GM12875 (cell line): Measurements from ENCODE around the gene TMED1.
A peak's percentile ranks its signal among the peaks of the same experiment; 100 is the strongest.
"Not testable (repeated sequence)": the region's sequence is repeated elsewhere in the genome, so short reads cannot be mapped to it uniquely, and the experiment has no call there.

Source experiments
- H3K4me3 ChIP-seq: one replicate; pipeline ENCODE4 v1.5.1; 2011; ENCODE audit warnings: low read depth, low read length, control low read depth
- TF ChIP-seq, protein P1 (sequence below): IDR thresholded peaks from 2 replicates; pipeline ENCODE4 v1.5.1; 2011; ENCODE audit warnings: low read depth, mild to moderate bottlenecking, control low read depth, inconsistent platforms, low read length, moderate library complexity, borderline replicate concordance; ENCODE audit not compliant: insufficient read depth

TMED1 gene

DNA sequence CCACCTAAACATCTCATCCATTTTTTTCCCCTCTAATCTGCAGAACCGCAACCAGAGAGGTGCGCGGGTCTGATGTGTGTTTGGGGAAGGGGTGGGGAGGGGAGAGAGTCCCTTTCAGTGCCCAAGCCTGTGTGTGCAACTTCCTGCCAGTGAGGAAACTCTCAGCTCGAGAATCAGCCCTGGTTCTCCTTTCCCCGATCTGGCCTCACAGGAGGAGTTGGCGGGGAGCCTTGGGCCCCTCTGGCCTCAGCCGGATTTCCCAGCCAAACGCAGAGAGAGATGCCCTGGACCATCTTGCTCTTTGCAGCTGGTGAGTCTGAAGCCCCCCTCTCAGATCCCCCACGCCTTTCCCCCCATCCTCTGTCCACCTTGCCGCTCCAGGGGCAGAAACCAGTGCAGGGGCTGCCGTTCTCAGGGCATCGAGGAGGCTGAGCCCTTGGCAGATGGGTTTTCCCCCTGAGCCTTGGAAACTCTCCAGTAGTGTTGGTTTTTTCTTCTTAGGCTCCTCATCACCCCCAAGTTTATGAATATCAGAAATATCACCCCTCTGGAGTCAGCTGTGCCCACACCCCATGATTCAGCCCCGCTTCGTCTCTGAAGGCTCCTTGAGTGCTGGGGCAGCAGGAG lies 12.3 kb upstream of the TMED1 start, which contains the start of gene C19orf38:
TSS of gene C19orf38 (plus strand) at position 186 of the 627 bp plus-strand sequence. CDS start at position 280, 94 bp downstream.
- TF ChIP-seq, protein P1, sequence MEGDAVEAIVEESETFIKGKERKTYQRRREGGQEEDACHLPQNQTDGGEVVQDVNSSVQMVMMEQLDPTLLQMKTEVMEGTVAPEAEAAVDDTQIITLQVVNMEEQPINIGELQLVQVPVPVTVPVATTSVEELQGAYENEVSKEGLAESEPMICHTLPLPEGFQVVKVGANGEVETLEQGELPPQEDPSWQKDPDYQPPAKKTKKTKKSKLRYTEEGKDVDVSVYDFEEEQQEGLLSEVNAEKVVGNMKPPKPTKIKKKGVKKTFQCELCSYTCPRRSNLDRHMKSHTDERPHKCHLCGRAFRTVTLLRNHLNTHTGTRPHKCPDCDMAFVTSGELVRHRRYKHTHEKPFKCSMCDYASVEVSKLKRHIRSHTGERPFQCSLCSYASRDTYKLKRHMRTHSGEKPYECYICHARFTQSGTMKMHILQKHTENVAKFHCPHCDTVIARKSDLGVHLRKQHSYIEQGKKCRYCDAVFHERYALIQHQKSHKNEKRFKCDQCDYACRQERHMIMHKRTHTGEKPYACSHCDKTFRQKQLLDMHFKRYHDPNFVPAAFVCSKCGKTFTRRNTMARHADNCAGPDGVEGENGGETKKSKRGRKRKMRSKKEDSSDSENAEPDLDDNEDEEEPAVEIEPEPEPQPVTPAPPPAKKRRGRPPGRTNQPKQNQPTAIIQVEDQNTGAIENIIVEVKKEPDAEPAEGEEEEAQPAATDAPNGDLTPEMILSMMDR: no peak
- peak within 1 kb of the TSS; percentile 41 for H3K4me3 ChIP-seq

DNA sequence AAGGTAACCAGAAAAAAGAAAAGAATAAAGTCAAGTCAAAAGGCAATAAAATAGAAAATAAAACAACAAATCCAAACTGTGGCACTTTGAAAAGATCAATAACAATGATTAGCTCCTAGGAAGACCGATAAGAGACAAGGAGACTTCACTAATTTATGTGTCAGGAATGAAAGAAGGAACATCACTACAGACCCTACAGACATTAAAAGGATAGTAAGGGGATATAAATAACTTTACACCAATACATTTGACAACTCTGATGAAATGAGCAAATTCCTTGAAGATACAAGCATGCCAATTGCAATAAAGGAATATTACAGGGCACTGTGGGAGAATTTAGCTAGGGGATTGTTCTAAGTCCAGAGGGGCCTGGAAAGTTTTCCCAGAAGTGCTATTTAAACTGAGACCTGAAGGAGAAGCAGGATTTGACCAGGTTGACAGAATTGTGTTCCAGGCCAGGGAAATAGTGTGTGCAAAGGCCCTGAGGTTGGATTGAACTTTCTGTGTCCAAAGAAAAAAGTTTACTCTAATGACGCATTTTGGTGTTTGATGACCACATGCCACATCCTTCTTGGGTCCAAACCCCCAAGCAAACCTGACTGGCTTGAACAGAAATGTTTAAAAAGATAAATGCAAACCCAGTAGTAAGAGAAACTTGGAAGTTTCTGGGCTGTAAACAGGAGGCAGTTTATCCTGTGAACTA lies 10.6 kb upstream of the TMED1 start:
- TF ChIP-seq, protein P1: no peak
- no peak overlapping the region for H3K4me3 ChIP-seq

DNA sequence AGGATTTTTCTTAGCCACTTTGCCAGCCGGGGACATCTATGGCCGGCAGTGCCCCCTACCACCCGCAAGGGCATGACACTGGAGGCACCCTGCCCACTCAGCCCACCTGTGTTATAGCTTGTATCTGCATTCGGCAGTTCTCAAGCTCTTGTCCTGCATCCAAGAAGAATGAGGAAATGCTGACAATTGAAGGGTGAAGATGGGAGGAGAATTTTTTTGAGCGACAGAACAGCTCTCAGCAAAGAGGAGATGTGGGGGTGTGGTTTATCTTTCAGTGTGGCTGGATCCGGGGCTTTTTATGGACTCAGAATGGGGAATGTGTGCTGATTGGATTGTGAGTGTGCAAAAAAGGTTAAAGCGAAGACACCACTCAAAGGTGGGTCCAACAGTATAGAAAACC lies 6.8 kb upstream of the TMED1 start:
- TF ChIP-seq, protein P1: no peak
- H3K4me3 ChIP-seq: no peak overlapping the region

DNA sequence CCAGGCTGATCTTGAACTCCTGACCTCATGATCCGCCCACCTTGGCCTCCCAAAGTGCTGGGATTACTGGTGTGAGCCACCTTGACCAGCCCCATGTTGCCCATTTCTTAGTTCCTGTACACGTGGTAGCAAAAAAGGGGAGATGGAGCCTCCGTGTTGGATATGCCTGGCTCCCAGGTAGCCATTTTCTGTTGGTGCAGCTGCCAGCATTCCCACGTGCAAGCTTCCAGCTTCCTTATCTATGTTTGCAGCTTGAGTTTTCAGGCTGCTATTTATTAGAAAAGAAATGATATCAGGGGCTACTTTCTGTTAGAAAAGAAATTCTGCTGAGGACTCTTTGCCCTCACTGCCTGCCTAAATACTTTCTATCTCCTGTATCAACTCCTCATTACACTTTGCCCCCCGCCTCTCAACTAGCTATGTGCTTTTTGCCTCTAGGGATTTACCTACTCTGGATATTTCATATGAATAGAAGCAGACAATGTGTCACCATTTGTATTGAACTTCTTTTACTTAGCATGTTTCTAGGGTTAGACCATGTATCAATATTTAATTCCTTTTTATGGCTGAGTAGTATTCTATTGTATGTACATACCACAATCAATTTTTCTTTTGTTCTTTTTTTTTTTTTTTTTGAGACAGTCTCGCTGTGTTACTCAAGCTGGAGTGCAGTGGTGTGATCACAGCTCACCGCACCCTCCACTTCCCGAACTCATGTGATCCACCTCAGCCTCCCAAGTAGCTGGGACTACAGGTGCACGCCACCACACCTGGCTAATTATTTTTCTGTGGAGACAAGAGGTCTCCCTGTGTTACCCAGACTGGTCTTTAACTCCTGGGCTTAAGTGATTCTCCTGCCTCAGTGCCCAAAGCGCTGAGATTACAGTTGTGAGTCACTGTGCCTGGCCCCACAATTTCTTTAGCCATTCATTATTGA lies 3.4 kb upstream of the TMED1 start:
- TF ChIP-seq, protein P1: no peak
- H3K4me3 ChIP-seq: no peak overlapping the region

DNA sequence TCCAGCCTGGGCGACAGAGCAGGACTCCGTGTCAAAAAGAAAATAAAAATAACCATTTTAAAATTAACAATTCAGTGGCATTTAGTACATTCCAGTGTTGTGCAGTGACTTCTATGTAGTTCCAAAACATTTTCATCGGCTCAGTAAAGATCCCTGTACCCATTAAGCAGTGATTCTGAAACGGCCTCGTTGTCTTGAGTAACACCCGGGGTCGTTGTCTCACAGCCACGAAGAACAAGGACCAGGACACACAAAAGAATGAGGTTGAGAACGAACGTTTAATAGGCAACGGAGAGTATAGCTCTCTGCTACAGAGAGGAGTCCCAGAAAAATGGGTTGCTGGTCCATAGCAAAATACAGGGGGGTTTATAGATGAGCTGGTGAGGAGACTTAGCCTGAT lies 2.4 kb upstream of the TMED1 start:
- no peak overlapping the region for H3K4me3 ChIP-seq
- TF ChIP-seq, protein P1: no peak

DNA sequence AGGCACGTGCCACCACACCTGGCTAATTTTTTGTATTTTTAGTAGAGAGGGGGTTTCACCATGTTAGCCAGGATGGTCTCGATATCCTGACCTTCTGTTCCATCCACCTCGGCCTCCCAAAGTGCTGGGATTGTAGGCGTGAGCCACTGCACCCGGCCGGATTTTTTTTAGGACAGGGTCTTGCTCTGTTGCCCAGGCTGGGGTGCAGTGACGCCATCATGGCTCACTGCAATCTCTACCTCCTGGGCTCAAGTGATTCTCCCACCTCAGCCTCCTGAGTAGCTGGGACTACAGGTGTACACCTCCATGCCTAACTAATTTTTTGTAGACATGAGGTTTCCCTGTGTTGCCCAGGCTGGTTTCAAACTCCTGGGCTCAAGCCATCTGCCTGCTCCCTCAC lies 1.6 kb upstream of the TMED1 start:
- H3K4me3 ChIP-seq: not testable (repeated sequence)
